GM03348 (cell line): ENCODE results near the gene DLX6.
A peak's percentile ranks its signal among the peaks of the same experiment; 100 is the strongest.
"Not testable (repeated sequence)": the region's sequence is repeated elsewhere in the genome, so short reads cannot be mapped to it uniquely, and the experiment has no call there.

Experiments
- DNase-seq: peaks from one replicate; pipeline ENCODE4 v3.0.0; 2012; ENCODE audit warnings: low spot score

Gene DLX6

GRCh38 chr7:97024209-97025129, 19.1 kb downstream of the DLX6 start, which contains the start of gene DLX5:
Gene DLX5 (minus strand): TSS chr7:97024831. CDS start chr7:97024623, 208 bp downstream.
- DNase-seq, result peak; percentile 40

- no peak for DNase-seq
Observed at GRCh38 chr7:97025130-97025499, 19.8 kb downstream of the DLX6 start.

DNA sequence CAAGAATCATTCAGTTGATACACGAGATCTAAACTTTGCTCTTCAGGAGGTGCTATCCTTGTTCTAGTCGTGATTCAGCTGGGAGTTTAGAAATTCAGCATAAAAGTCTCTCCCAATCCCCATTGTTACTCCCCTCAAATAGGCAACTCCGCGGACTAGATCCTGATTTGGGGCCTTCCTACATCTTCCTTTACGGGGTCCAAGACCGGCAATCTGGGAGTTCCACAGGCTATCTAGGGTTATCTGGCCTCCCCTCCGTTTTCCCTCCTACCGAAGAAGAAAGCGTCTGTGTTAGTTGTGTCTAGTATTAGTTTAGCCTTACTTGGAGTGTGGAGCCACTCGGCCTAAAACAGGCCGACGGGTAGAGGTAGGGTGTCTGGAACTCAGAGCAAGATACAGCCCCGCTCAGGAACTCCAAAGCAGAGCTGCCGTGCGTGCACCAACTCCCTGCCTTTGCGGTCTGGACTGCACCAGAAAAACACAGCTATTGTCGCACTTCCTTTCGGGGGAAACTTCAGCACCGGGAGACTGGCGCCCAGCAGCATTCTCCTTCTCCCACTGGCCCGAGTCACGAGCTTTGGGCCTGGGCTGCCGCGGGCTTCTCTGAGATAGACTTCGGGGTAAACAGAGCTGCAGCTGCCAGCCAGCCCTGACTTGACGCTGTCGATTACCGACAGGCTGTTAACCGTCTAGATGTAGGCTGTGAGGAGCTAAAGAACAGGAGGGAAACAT, 20.8 kb downstream of the DLX6 start:
- no peak for DNase-seq

DNA sequence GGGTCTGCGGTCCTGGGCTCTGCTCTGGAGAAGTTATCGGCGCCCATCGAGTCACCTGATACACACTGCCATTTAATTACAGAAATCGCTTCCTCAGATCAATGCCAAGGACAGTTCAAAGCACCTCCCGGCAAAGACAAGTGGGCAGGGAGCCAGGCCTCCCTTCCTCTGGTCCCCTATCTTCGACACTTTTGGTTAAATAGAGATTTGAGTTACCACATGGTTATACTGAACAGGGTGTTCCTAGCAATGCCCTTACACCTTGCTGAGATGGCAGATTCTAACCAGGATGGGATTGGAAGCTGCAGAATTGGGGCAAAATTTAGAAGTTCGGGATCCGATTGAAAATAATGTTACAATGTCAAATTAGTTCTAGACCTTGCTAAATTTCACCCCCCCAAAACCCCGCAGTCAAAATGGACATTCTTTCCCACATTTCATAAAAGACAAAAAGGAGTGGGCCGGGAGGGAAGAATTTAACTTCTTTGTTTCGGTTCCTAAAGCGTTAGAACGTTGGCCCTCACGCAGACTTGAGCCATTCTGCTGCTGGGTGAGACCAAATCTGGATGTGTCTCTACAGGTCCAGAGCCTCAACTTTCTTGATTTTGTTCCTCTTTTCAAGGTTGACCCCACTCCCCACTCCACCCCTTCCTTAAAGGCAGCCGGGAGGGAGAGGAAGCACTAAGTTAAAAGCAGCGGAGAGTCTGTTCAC, 21.5 kb downstream of the DLX6 start:
- no peak for DNase-seq

GRCh38 chr7:97027427-97028234, 22.3 kb downstream of the DLX6 start:
- DNase-seq, result peak; percentile 91

- not testable (repeated sequence) for DNase-seq
Observed at GRCh38 chr7:97034213-97034852, 29.0 kb downstream of the DLX6 start.

DNA sequence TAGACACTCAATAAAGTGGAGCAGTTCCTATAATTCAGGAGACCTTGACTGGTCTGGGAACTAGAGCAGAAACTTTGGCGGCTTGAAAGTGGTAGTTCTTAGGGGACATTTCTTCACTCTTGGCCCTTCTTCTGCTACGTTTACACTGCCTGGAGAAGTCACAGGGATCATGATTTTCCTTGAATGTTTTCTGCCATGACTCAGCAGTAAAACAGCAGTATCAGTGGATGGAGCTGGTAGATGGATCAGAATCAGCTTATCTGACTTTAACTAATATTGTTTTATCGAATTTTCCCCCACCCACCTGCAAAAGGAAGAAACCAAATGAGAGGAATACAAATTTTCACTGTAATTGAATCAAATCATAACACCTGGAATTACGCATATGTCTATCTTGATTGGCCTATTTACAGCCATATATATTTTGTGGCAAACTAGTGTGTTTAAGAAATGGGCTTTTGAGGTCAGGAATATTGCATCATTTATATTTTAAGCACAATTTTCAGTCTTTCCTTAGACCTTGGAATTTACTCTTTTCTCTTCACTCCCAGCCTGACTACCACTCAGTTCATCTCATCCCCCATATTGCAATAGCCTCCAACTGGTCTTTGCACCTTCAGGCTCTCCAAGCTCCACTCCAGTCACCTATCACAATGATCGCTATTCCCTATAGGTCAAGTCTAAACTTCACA, 34.2 kb downstream of the DLX6 start:
- no peak for DNase-seq

DNA sequence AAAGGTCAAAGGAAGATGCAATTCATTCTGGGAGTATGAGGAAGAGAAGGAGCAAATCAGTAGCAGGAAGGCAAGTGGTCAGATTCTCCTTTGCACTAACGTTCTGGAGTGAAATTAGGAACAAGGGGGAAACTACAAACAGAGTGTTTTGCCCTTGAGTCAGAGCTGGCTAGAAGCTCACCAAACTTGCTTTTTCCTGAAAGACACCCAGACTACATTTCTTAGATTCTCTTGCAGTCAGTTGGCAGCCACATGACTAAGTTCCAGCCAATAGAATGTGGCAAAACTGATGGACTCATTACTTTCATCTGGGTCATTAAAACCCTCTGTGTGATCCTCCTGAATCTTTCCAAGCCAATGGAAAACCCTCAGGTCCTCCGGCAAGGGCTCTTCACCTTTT, 37.9 kb downstream of the DLX6 start:
- peak; percentile 20 for DNase-seq
